Common myeloid progenitor, CD34-positive (primary cell): ENCODE measurements around the gene CCDC187.
A peak's percentile ranks its signal among the peaks of the same experiment; 100 is the strongest.

Experiments used
- CTCF ChIA-PET: fragments of 350-600 bp; sonication (Branson Sonifier 250); formaldehyde crosslinking; loops from one replicate; lab custom pipeline; 2021; ENCODE audit warnings: antibody characterized with exemption; lab: Charles Lee
- POLR2A ChIA-PET: fragments of 350-600 bp; sonication (Branson Sonifier 250); formaldehyde crosslinking; loops from one replicate; lab custom pipeline; 2021; ENCODE audit warnings: antibody characterized with exemption; lab: Charles Lee
- DNase-seq, 3 donors: peaks; one replicate each; pipeline versions ENCODE4 v3.0.0 to v3.0.0-alpha.2; 2013
- H3K27ac ChIP-seq, 2 experiments: 1 replicate in 1 of 2; 2 replicates in 1 of 2; pipeline ENCODE4 v1.7.0; 2013; ENCODE audit warnings: inconsistent platforms in 2 of 2, low read length in 2 of 2, mild to moderate bottlenecking in 2 of 2, low read depth in 1 of 2, moderate library complexity in 1 of 2; ENCODE audit not compliant: severe bottlenecking in 2 of 2, insufficient read depth in 1 of 2, poor library complexity in 1 of 2
- H3K27me3 ChIP-seq, 5 experiments: replicated peaks in 2 of 5; 1 replicate in 3 of 5; 2 replicates in 2 of 5; pipeline versions ENCODE4 v1.6.1 to v1.7.0; 2013; ENCODE audit warnings: low read length in 4 of 5, mild to moderate bottlenecking in 2 of 5, moderate library complexity in 2 of 5, inconsistent platforms in 1 of 5; ENCODE audit not compliant: insufficient read depth in 5 of 5, control insufficient read depth in 4 of 5
- H3K36me3 ChIP-seq, 4 experiments: 1 replicate in 2 of 4; 2 replicates in 2 of 4; pipeline versions ENCODE4 v1.6.1 to v1.7.0; 2013; ENCODE audit warnings: low read length in 3 of 4, control low read depth in 1 of 4, mild to moderate bottlenecking in 1 of 4; ENCODE audit not compliant: control insufficient read depth in 4 of 4, insufficient read depth in 4 of 4
- H3K4me1 ChIP-seq, 4 experiments: 1 replicate in 3 of 4; 2 replicates in 1 of 4; pipeline versions ENCODE4 v1.6.1 to v1.7.1; 2013; ENCODE audit warnings: low read length in 3 of 4, mild to moderate bottlenecking in 3 of 4, control low read depth in 1 of 4, inconsistent platforms in 1 of 4, moderate library complexity in 1 of 4; ENCODE audit not compliant: control insufficient read depth in 4 of 4, insufficient read depth in 4 of 4; ENCODE audit errors: control extremely low read depth in 1 of 4
- H3K4me3 ChIP-seq, 7 experiments: 1 replicate in 4 of 7; 2 replicates in 3 of 7; pipeline versions ENCODE4 v1.5.1 to v1.7.0; 2013; ENCODE audit warnings: mild to moderate bottlenecking in 7 of 7, low read length in 6 of 7, moderate library complexity in 6 of 7, inconsistent platforms in 2 of 7, low read depth in 2 of 7, control low read depth in 1 of 7; ENCODE audit not compliant: insufficient read depth in 4 of 7, control insufficient read depth in 1 of 7; ENCODE audit errors: extremely low read depth in 1 of 7
- H3K9me3 ChIP-seq, 5 experiments: 1 replicate in 4 of 5; 2 replicates in 1 of 5; pipeline versions ENCODE4 v1.6.1 to v1.7.1; 2013; ENCODE audit warnings: low read length in 4 of 5, mild to moderate bottlenecking in 2 of 5, inconsistent platforms in 1 of 5, low read depth in 1 of 5, moderate library complexity in 1 of 5; ENCODE audit not compliant: control insufficient read depth in 4 of 5, insufficient read depth in 2 of 5; ENCODE audit errors: control extremely low read depth in 1 of 5
- WGBS: methylation state at CpG from one replicate; pipeline ENCODE4 v1.1.5; 2013; ENCODE audit not compliant: insufficient coverage; 5-methylcytosine and 5-hydroxymethylcytosine counted together

Gene CCDC187

DNA sequence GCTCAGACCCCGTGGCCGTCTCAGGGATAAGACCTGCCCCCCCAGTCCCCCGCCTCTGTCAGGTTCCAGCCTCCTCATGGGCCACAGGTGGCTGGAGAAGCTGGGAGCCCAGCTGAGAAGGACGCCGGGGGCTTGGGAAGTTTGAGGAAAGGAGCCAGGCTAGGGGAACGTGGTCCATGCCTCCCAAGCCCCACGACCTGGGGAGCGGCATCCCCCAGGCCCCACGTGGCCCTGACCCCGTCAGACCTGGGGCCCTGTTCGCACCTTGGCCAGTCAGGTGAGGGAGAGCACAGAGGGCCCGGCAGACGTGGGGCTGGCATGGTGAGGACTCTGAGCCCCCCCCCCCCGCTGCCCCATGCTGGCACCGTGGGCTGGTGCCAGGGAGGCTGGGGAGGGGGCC is 27.1 kb upstream of the CCDC187 start:
- WGBS = 97% methylated on average over 11 of the region's 15 CpGs
- Histone ChIP-seq H3K9me3 (no peaks in the 10 kb centered on the region), H3K4me3 (no peak overlapping the region), H3K4me1 (peaks cover 0 to 40% (median 31%) of the 10 kb centered on the region in 4 experiments), H3K36me3 (peaks cover 0 to 39% (median 16%) of the 10 kb centered on the region in 4 experiments), H3K27ac (peak overlapping the region in 1 of 2 experiments; percentile 85), H3K27me3 (no peaks in the 10 kb centered on the region)
- ChIA-PET CTCF (interaction anchor here (0.8 to 1.7 kb wide), 2 partner anchors 18 to 22 kb away, joined by 3 to 4 read pairs; no protein-coding TSS in a partner anchor), POLR2A (no interaction called here)
- no peak for DNase-seq

DNA sequence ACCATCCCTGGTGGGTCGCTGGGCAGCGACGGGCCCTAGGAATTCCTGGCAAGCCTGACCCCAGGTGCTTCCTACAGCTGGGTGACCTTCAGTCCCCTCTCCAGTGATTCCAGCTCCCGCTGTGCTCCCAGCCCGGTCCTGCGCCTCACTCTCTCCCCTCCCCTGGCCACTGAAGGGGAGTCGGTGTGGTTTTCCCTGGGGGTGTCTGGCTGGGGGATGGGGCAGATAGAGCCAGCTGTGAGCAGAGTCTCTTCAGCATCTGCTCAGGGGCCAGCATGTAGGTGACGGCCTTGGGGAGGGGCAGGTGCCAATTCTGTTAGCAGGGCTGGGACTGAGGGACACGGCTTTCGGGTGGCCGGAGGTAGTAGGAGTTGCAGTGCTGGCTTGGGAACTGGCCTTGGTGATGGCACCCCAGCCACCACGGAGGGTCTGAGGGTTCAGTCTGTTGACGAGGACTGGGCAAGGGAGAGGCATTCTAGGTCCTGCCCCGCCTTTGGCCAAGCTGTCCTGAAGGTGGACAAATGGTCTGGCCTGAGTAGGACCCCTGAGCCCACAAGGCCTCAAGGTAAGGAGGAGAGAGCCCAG is 26.6 kb upstream of the CCDC187 start:
- peak overlapping the region in 1 of 2 experiments; percentile 85 for H3K27ac ChIP-seq
- CTCF ChIA-PET = interaction anchor here (0.8 to 1.7 kb wide), 2 partner anchors 18 to 22 kb away, joined by 3 to 4 read pairs; no protein-coding TSS in a partner anchor
- H3K27me3 ChIP-seq = no peaks in the 10 kb centered on the region
- H3K9me3 ChIP-seq = no peaks in the 10 kb centered on the region
- POLR2A ChIA-PET = no interaction called here
- peaks cover 0 to 34% (median 15%) of the 10 kb centered on the region in 4 experiments for H3K36me3 ChIP-seq
- peaks cover 0 to 45% (median 36%) of the 10 kb centered on the region in 4 experiments for H3K4me1 ChIP-seq
- no peak for DNase-seq
- H3K4me3 ChIP-seq = no peak overlapping the region
- 91% methylated on average over 10 of the region's 14 CpGs for WGBS

DNA sequence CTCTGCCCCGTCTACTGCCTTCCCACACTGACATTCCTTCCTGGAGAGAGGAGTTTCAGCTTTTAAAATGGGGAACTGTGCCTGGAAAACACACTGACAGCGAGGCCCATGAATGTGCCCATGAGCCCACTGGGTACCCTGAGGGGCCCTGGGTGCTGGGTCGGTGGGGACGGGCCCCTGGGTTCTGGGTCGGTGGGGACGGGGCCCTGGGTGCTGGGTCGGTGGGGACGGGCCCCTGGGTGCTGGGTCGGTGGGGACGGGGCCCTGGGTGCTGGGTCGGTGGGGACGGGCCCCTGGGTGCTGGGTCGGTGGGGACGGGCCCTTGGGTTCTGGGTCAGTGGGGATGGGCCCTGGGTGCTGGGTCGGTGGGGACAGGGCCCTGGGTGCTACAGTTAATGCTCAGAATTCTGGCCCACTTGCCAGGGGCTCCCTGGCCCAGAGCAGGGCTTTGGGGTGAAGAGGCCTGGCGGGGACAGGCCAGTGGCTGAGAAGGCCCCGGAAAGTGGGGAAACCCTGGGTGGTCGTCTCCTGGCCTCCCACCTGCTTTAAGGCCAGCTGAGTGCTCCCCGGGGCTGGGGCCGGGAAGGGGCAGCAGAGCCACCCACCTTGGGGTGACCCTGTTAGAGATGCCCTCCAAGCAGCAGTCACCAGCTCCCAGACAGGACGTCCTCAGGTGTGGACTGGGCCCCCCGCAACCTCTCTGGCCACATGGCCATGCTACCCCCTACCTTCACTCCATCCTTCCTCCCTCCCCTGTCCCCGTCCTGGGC is 25.9 kb upstream of the CCDC187 start:
- Histone ChIP-seq H3K27ac (peak overlapping the region in 1 of 2 experiments; percentile 85), H3K9me3 (no peaks in the 10 kb centered on the region), H3K4me1 (peaks cover 0 to 52% (median 43%) of the 10 kb centered on the region in 4 experiments), H3K27me3 (no peaks in the 10 kb centered on the region), H3K4me3 (peak overlapping the region in 3 of 7 experiments; percentile 76 to 86 (median 81)), H3K36me3 (peaks cover 0 to 27% (median 10%) of the 10 kb centered on the region in 4 experiments)
- ChIA-PET CTCF (interaction anchor here (2.2 to 9.6 kb wide), 2 partner anchors 8 to 17 kb away, joined by 8 to 101 read pairs; no protein-coding TSS in a partner anchor), POLR2A (no interaction called here)
- no peak for DNase-seq
- WGBS = 94% methylated on average over 21 of the region's 23 CpGs

DNA sequence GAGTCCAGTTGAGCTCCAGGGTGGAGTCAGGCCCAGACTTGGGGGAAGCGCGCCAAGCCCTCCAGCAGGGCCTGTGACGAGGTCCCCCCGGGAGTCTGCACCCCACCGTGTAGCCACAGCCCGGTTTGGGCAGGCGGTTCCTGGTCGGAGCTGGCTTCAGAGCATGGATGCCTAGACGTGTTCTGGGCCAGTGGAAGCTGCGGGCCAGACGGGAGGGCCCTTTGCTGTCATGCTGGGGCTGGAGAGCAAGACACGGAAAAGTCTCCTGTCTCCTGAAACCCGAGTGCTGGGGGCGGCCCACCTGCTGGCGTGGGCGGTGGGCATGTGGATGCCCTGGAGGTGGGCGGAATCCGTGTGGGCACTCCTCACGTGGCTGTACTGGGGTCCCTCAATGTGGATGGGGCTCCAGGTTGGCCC is 25.3 kb upstream of the CCDC187 start:
- H3K4me1 ChIP-seq = peaks cover 0 to 58% (median 49%) of the 10 kb centered on the region in 4 experiments
- DNase-seq = no peak
- 94% methylated on average over 15 of the region's 19 CpGs for WGBS
- H3K4me3 ChIP-seq = peak overlapping the region; percentile 32 to 88 (median 76)
- CTCF ChIA-PET = interaction anchor here (1.0 to 9.6 kb wide), 3 partner anchors 8 to 157 kb away, joined by 3 to 101 read pairs (median 8); no protein-coding TSS in a partner anchor
- peaks cover 0 to 21% (median 6%) of the 10 kb centered on the region in 4 experiments for H3K36me3 ChIP-seq
- no peaks in the 10 kb centered on the region for H3K27me3 ChIP-seq
- POLR2A ChIA-PET = interaction anchor here (0.8 kb wide), 2 partner anchors 9 to 44 kb away, joined by 3 read pairs; no protein-coding TSS in a partner anchor
- no peaks in the 10 kb centered on the region for H3K9me3 ChIP-seq
- H3K27ac ChIP-seq = peak overlapping the region; percentile 75 to 85

DNA sequence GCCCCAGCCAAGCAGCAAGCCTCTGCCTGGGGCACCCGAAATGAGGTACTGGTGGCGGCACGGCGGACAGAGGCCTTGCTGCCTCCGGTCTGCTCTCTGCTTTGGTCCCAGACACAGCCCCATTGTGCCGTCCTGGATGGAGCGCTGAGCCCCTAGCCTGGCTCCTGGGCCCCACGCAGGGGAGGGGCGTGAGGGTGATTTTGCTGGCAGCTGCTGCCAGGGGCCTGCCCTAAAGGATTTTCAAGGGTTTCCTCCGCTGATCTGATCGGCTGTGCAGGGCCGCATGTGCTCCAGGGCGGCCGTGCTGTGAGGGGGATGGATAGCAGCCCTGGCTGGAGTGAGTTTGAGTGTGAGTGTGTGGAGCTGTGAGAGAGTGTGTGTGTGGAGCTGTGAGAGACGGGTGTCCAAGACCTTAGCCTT is 24.7 kb upstream of the CCDC187 start:
- Histone ChIP-seq H3K36me3 (peaks cover 0 to 17% (median 6%) of the 10 kb centered on the region in 4 experiments), H3K4me3 (peak overlapping the region; percentile 32 to 88 (median 76)), H3K4me1 (peaks cover 0 to 64% (median 55%) of the 10 kb centered on the region in 4 experiments), H3K9me3 (no peaks in the 10 kb centered on the region), H3K27me3 (no peaks in the 10 kb centered on the region), H3K27ac (peak overlapping the region; percentile 75 to 85)
- WGBS = 3% methylated on average over 15 of the region's 15 CpGs
- ChIA-PET POLR2A (interaction anchor here (0.8 kb wide), 2 partner anchors 10 to 44 kb away, joined by 3 read pairs; no protein-coding TSS in a partner anchor), CTCF (interaction anchor here (1.0 to 9.6 kb wide), 4 partner anchors 9 to 158 kb away, joined by 3 to 101 read pairs (median 6); no protein-coding TSS in a partner anchor)
- DNase-seq = peak in 2 of 3 donors; percentile 23 to 43

DNA sequence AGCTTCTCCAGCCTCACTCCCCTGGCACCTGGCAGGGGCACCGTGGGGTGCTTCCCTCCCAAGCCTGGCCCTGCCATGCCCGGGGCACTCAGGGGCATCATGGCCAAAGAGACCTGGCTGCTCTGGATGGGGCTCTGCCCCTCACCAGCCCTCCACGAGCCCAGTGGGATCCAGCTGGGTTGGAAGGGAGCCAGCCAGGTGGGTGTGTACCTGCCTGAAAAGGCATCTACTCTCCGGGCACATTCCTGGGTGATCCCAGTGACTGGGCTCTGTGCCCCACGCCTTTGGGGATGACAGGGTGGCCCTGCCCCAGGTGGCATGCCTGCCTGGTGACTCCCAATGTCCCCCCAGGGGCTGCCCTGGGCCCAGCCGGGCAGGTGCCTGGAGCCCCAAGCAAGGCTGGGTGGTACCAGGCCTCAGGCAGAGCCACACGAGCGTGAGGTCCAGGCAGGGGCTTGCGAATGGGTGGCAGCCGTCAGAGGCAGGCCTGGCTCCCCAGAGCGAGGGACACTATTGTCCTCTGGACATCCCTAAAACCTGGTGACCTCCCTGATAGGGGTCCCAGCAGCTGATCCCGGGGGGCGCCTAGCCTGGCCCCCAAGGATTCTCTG is 24.2 kb upstream of the CCDC187 start:
- peaks cover 0 to 17% (median 6%) of the 10 kb centered on the region in 4 experiments for H3K36me3 ChIP-seq
- no peaks in the 10 kb centered on the region for H3K9me3 ChIP-seq
- H3K27me3 ChIP-seq = no peaks in the 10 kb centered on the region
- H3K4me1 ChIP-seq = peaks cover 0 to 69% (median 58%) of the 10 kb centered on the region in 4 experiments
- 7% methylated on average over 13 of the region's 13 CpGs for WGBS
- peak overlapping the region; percentile 75 to 85 for H3K27ac ChIP-seq
- ChIA-PET CTCF (interaction anchor here (1.0 to 9.6 kb wide), 4 partner anchors 9 to 158 kb away, joined by 3 to 101 read pairs (median 6); no protein-coding TSS in a partner anchor), POLR2A (interaction anchor here (0.7 to 0.8 kb wide), 3 partner anchors 14 to 45 kb away, joined by 3 read pairs; partner anchors contain the start of gene DNLZ)
- DNase-seq = no peak
- peak overlapping the region; percentile 32 to 88 (median 76) for H3K4me3 ChIP-seq
